Measurements from ENCODE around the gene GPR173.
A peak's percentile ranks its signal among the peaks of the same experiment; 100 is the strongest.

Gene GPR173

DNA sequence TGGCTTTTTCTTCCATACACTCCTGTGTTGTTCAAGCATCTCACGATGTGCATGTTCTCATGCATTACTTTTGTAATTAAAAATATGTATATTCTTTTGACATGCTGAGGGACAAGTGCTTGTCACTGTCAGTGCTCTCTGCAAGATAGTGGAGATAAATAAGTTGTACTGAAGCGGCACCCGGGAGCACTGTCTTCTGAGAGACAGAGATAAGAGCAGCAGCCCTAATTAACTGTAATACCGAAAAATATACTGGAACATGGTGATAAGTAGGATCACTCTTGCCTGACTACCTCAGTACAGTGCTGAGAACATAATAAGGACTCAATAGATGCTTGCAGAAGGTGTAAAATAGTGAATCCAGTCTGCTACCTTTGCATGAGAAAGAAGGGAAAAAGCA, 9.4 kb upstream of the GPR173 start:
- Histone ChIP-seq H3K4me1 (ENCODE audit: insufficient read depth, low read length) (no peaks in the 10 kb centered on the region), H3K36me3 (ENCODE audit: insufficient read depth, low read length) (no peaks in the 10 kb centered on the region), H3K9ac (ENCODE audit: low read depth, low read length) (no peak overlapping the region), H3K9me3 (ENCODE audit: control insufficient read depth, insufficient read depth, low read length) (no peaks in the 10 kb centered on the region)

DNA sequence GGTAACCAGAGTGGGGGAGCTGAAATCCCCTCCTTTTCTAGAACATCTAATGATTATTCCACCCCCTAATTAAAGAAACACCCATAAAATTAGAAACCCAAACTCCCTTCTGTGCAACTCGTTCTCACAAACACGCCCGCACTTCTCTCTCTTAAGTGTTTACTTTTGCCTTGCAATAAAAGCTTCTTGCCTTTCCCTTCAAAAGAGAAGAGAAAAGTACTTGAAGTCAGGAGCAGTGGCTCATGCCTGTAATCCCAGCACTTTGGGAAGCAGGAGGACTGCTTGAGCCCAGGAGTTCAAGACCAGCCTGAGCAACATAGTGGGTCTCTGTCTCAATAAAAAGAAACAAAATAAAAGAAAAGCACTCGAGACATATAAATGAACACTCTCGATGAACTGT, 3.6 kb upstream of the GPR173 start:
- Histone ChIP-seq H3K36me3 (ENCODE audit: insufficient read depth, low read length) (no peaks in the 10 kb centered on the region), H3K9ac (ENCODE audit: low read depth, low read length) (no peak overlapping the region), H3K9me3 (ENCODE audit: control insufficient read depth, insufficient read depth, low read length) (no peaks in the 10 kb centered on the region), H3K4me1 (ENCODE audit: insufficient read depth, low read length) (peaks cover 6% of the 10 kb centered on the region)

DNA sequence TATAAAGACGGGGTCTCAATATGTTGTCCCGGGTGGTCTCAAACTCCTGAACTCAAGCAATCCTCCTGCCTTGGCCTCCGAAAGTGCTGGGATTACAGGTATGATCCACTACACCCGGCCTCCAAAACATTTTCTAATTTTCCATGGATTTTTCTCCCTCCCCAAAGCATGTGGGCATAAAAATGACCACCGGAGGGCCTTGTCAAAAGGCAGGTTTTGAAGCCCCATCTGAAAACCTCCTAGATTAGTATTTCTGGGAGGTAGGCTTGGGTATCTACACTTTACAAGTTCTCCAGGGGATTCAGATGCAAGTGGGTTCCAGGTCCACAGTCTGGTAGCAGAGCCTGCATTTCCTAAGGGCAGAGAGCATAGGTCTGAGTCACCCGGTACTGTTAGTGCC, 1.4 kb upstream of the GPR173 start:
- Histone ChIP-seq H3K4me1 (ENCODE audit: insufficient read depth, low read length) (peaks cover 8% of the 10 kb centered on the region), H3K36me3 (ENCODE audit: insufficient read depth, low read length) (no peaks in the 10 kb centered on the region), H3K9me3 (ENCODE audit: control insufficient read depth, insufficient read depth, low read length) (no peaks in the 10 kb centered on the region), H3K9ac (ENCODE audit: low read depth, low read length) (no peak overlapping the region)

DNA sequence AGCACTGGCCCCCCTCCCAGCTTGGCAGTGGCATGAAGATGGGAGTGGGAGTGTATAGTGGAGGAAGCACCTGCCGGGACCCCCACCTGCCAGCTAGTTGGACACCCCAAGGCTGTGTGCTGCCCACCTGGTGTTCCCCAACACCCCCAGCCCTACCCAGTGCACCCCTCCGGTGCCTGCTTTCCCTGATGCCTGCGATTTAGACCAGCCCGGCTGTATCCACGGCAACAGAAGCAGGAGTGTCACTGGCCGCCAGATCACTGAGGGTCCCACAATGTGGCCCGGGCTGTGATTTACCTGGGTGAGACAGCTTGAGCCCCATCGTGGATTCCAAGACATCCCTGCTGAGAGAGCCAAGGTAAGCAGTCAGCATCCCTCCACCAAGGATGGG, 533 bp downstream of the GPR173 start:
- Histone ChIP-seq H3K9ac (ENCODE audit: low read depth, low read length) (peak overlapping the region; percentile 59), H3K9me3 (ENCODE audit: control insufficient read depth, insufficient read depth, low read length) (no peaks in the 10 kb centered on the region), H3K36me3 (ENCODE audit: insufficient read depth, low read length) (no peaks in the 10 kb centered on the region), H3K4me1 (ENCODE audit: insufficient read depth, low read length) (peaks cover 8% of the 10 kb centered on the region)

DNA sequence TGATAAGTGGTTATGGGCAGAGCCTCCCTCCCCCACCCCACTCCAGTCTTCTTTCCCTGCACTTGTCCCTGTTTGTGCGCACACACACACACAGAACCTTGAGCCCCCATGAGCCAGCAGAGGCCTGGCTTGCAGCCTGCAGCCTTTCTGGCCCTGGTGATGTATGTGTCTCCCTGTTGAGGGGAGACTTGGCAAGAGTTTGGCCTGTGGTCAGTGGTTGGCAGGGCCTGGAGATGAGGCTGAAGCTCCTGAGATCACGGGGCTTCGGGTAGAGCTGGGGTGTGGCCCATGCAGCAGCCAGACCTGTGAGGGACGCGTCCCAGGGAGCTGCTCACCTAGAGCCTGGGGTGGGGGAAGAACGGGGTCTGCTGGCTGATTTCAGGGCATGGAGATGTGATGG, 2.3 kb downstream of the GPR173 start:
- peaks cover 8% of the 10 kb centered on the region; the same call in 1 of the 2 replicates for H3K4me1 ChIP-seq (ENCODE audit: insufficient read depth, low read length)
- no peak overlapping the region for H3K9ac ChIP-seq (ENCODE audit: low read depth, low read length)
- no peaks in the 10 kb centered on the region for H3K36me3 ChIP-seq (ENCODE audit: insufficient read depth, low read length)
- H3K9me3 ChIP-seq (ENCODE audit: control insufficient read depth, insufficient read depth, low read length), result no peaks in the 10 kb centered on the region

DNA sequence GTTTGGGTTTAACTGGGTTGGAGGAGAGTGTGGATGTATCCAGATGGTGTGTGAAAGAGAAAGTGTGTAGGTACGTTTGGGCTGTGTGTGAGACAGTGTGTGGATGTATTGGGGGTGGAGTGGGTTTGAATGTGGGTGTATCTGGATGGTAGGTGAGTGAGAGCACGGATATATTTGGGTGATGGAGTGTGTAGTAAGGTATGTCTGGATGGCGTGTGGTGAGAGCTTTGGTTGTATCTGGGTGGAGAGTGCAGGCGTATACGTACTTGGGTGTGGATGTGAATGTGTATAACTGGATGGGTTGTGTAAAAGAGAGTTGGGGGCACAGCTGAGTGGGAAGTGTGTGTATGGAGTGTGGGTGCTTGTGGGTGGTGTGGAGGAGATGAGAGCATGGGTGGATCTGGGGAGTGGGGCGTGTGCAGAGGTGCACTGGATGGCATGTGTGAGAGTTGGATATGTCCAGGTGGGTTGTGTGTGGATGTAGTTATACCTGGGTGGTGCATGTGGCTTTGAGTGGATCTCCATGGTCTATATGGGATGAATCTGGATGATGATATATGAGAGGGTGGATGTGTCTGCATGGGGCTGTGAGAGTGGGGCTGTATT, 6.8 kb downstream of the GPR173 start:
- Histone ChIP-seq H3K36me3 (ENCODE audit: insufficient read depth, low read length) (no peaks in the 10 kb centered on the region), H3K4me1 (ENCODE audit: insufficient read depth, low read length) (no peaks in the 10 kb centered on the region), H3K9ac (ENCODE audit: low read depth, low read length) (no peak overlapping the region), H3K9me3 (ENCODE audit: control insufficient read depth, insufficient read depth, low read length) (no peaks in the 10 kb centered on the region)

DNA sequence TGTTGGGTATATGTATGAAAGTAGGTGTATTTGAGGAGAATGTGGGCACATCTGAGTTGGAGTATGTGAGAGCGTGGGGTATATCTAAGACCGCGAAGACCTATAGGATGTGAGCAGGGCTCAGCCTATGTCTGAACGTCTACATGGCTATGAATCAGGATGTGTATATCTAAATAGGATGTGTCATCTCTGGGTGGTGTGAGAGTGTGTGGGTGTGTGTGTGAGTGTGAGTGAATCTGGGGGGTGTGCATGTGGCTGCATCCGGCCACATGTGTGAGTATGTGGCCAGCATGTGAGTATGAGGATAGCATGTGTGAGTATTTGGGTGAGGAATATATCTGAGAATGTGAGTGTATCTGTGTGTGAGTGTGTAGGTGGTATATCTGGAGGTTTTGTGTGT, 7.7 kb downstream of the GPR173 start:
- H3K36me3 ChIP-seq (ENCODE audit: insufficient read depth, low read length), result no peaks in the 10 kb centered on the region
- no peaks in the 10 kb centered on the region for H3K4me1 ChIP-seq (ENCODE audit: insufficient read depth, low read length)
- no peak overlapping the region for H3K9ac ChIP-seq (ENCODE audit: low read depth, low read length)
- H3K9me3 ChIP-seq (ENCODE audit: control insufficient read depth, insufficient read depth, low read length), result no peaks in the 10 kb centered on the region

DNA sequence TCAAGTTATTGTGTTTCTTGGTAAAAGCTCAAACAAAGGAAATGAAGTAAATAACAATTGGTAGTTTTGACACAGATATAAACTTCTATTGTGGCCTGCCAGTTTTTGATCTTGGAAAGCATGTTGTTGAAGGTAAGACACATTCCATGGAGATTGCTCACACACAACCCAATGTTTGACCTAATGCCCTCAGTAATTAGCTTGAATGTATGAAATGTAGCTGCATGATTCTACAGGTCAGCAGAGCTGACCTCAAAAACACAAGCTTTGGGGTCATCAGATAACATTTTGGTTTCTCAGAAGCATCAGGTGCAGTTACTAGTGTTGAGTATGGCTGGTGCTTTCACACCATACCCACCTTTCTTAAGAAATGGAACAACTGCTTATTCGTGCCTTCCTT, 16.5 kb downstream of the GPR173 start:
- H3K4me1 ChIP-seq (ENCODE audit: insufficient read depth, low read length), result no peaks in the 10 kb centered on the region
- H3K9me3 ChIP-seq (ENCODE audit: control insufficient read depth, insufficient read depth, low read length), result no peaks in the 10 kb centered on the region
- no peak overlapping the region for H3K9ac ChIP-seq (ENCODE audit: low read depth, low read length)
- H3K36me3 ChIP-seq (ENCODE audit: insufficient read depth, low read length), result no peaks in the 10 kb centered on the region; the same call in 1 of the 2 replicates

DNA sequence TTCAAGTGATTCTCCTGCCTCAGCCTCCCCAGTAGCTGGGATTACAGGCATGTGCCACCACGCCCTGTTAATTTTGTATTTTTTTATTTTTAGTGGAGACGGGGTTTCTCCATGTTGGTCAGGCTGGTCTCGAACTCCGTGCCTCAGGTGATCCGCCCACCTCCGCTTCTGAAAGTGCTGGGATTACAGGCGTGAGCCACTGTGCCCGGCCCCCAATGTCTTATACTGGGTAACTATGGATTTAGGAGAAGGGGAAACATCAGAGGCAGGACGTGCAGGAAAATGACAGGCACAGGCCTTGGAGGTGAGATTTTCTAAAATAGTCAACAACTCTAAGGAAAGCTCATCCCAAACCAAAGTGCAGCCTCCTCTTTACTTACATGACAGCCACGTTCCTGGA, 22.5 kb downstream of the GPR173 start:
- no peak overlapping the region for H3K9ac ChIP-seq (ENCODE audit: low read depth, low read length)
- peaks cover 7% of the 10 kb centered on the region; the same call in 1 of the 2 replicates for H3K4me1 ChIP-seq (ENCODE audit: insufficient read depth, low read length)
- no peaks in the 10 kb centered on the region for H3K36me3 ChIP-seq (ENCODE audit: insufficient read depth, low read length)
- no peaks in the 10 kb centered on the region for H3K9me3 ChIP-seq (ENCODE audit: control insufficient read depth, insufficient read depth, low read length)

DNA sequence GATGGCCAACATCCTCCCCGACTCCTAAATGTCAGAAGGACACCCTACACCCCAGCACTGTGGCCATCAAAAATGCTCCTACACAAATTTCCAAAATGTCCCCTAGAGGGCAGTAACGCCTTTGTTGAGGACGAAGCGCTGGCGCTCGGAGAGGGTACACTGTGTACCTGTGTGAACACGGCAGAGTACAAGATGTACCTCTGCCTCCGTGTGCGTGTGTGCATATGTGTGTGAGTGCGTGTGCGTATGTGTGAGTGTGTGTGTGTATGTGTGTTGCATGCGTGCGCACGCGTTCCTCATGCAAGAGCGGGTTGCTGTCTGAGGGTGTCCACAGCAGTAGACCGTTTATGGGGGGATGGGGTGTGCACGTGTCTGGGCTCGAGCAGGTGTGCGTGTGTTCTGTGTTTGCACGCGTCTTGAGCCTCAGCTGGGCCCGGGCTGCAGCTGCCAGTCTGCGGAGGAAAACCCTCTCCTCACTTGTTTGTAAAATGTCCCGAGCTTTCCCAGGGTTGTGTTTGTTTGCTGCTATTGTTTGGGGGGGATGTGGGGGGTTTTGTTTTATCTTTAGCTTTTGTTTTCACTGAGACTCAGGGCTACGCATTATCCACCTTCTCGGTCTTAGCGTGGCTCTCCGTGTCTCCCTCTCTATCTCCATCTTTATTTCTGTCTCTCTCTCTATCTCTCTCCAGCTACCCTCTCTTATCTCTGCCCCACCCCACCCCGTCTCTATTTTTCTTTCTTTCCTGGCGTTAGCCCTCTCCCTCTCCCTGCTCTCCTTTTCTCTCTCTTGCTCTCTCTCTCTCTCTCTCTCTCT, 23.2 kb downstream of the GPR173 start:
- Histone ChIP-seq H3K4me1 (ENCODE audit: insufficient read depth, low read length) (peaks cover 7% of the 10 kb centered on the region; the same call in 1 of the 2 replicates), H3K9me3 (ENCODE audit: control insufficient read depth, insufficient read depth, low read length) (no peaks in the 10 kb centered on the region), H3K9ac (ENCODE audit: low read depth, low read length) (peak overlapping the region; percentile 31; the same call in 1 of the 2 replicates), H3K36me3 (ENCODE audit: insufficient read depth, low read length) (no peaks in the 10 kb centered on the region)

DNA sequence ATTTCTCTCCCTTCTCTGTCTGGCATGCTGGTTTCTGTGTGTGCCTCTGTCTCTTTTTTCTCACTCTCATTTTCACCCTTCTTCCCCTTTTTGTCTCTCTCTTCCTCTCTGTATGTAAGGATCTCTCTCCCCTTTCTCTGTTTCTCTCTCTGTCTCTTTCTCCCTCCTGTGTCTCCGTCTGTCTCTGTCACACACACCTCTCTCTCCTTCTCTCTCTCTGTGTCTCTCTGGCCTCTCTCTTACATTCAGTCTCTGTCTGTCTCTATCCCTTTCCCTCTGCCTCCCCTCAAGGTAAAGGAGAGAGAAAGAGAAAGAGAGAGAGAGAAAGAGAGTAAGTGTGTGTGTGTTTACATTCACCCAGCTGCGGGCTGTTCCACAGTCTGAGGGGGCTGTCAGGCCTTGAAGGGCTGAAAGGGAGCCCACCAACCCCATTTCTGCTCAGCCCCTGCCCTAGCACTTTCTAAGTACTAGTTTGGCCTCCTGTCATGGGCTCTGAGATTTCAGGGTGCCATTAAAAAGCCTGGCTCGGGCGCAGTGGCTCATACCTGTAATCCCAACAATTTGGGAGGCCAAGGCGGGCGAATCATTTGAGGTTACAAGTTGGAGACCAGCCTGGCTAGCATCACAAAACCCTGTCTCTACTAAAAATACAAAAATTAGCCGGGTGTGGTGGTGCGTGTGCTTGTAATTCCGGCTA, 24.0 kb downstream of the GPR173 start:
- H3K36me3 ChIP-seq (ENCODE audit: insufficient read depth, low read length), result no peaks in the 10 kb centered on the region
- no peak overlapping the region for H3K9ac ChIP-seq (ENCODE audit: low read depth, low read length)
- no peaks in the 10 kb centered on the region for H3K9me3 ChIP-seq (ENCODE audit: control insufficient read depth, insufficient read depth, low read length)
- H3K4me1 ChIP-seq (ENCODE audit: insufficient read depth, low read length), result peaks cover 7% of the 10 kb centered on the region; the same call in 1 of the 2 replicates

DNA sequence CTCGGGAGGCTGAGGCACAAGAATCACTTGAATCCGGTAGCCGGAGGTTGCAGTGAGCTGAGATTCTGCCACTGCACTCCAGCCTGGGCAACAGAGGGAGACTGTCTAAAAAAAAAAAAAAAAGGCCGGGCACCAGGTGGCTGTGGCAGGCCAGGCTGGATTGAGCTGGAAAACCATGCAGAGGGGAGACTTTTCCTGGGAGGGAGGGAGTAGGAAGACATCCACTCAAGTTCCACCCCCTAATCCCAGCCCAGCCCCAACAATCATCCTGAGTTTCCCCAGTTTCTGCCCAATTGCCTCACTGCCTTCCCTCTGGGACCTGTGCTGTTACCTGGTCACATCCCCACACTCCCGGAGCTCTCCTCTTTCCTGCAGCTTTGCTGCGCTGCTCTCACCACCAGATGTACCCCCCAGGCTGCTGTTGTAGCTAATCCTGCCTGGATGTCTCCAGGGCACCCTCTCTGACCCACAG, 24.6 kb downstream of the GPR173 start:
- H3K9me3 ChIP-seq (ENCODE audit: control insufficient read depth, insufficient read depth, low read length), result no peaks in the 10 kb centered on the region
- no peak overlapping the region for H3K9ac ChIP-seq (ENCODE audit: low read depth, low read length)
- peaks cover 7% of the 10 kb centered on the region; the same call in 1 of the 2 replicates for H3K4me1 ChIP-seq (ENCODE audit: insufficient read depth, low read length)
- H3K36me3 ChIP-seq (ENCODE audit: insufficient read depth, low read length), result no peaks in the 10 kb centered on the region

DNA sequence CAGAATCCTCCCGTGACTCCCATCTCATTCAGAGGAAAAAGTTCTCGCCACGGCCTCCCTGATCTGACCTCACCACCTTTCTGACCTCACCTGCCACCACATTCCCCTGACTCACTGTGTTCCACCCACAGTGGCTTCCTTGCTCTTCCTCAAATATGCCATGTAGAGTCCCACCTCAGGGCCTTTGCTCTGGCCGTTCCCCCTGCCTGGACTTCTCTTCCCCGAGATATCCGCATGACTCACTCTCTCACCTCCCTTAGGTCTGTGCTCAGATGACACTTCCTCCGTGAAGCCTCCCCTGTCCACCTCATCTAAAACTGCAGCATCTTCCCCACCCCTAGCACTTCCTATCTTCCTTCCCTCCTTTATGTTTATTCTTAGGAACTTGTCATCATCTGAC, 26.4 kb downstream of the GPR173 start:
- peaks cover 7% of the 10 kb centered on the region; the same call in 1 of the 2 replicates for H3K4me1 ChIP-seq (ENCODE audit: insufficient read depth, low read length)
- no peaks in the 10 kb centered on the region for H3K36me3 ChIP-seq (ENCODE audit: insufficient read depth, low read length)
- no peak overlapping the region for H3K9ac ChIP-seq (ENCODE audit: low read depth, low read length)
- no peaks in the 10 kb centered on the region for H3K9me3 ChIP-seq (ENCODE audit: control insufficient read depth, insufficient read depth, low read length)

DNA sequence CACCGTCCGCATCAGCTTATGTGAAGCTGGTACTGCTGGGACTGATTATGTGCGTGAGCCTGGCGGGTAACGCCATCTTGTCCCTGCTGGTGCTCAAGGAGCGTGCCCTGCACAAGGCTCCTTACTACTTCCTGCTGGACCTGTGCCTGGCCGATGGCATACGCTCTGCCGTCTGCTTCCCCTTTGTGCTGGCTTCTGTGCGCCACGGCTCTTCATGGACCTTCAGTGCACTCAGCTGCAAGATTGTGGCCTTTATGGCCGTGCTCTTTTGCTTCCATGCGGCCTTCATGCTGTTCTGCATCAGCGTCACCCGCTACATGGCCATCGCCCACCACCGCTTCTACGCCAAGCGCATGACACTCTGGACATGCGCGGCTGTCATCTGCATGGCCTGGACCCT, 28.1 kb downstream of the GPR173 start:
- Histone ChIP-seq H3K9me3 (ENCODE audit: control insufficient read depth, insufficient read depth, low read length) (no peaks in the 10 kb centered on the region), H3K9ac (ENCODE audit: low read depth, low read length) (no peak overlapping the region), H3K4me1 (ENCODE audit: insufficient read depth, low read length) (peaks cover 13% of the 10 kb centered on the region; the same call in 1 of the 2 replicates), H3K36me3 (ENCODE audit: insufficient read depth, low read length) (no peaks in the 10 kb centered on the region)
